PC-9 (cell line): ENCODE measurements around the gene COL4A1.

ENCODE experiments used
- CTCF ChIP-seq: fragments of 200-600 bp; sonication (generic); conservative IDR thresholded peaks from 2 replicates; pipeline ENCODE4 v1.6.1; 2017; ENCODE audit warnings: mixed run types, antibody characterized with exemption, mild to moderate bottlenecking, moderate library complexity
- EZH2 ChIP-seq: fragments of 200-600 bp; sonication (generic); IDR thresholded peaks from 2 replicates; pipeline ENCODE4 v1.8.0; 2017; ENCODE audit warnings: antibody characterized with exemption, low read depth

GRCh38 chr13:110138010-110138699 is 168.8 kb downstream of the COL4A1 start:
- TF ChIP-seq CTCF (peak; percentile 42; the same call in 1 of the 2 replicates), EZH2 (no peak)
